Activated CD8-positive, alpha-beta memory T cell treated with anti-CD3 and anti-CD28 coated beads, Interleukin-2, amount 10 ng/mL, durations not matched to agents 7 days and 5 days (primary cell): Measurements from ENCODE around the gene NOLC1. TPM values are rescaled to one million over a fixed set of nuclear protein-coding genes. Genes with fewer than 3 reads are reported as not detected.
A peak's percentile ranks its signal among the peaks of the same experiment; 100 is the strongest.
"Not testable (repeated sequence)": the region's sequence is repeated elsewhere in the genome, so short reads cannot be mapped to it uniquely, and the experiment has no call there.

Experiments
- ATAC-seq: fragments of 150-1000 bp; cut with Tn5 transposase; one replicate; pipeline ENCODE4 v1.10.0; 2021; ENCODE audit warnings: moderate library complexity
- CTCF ChIA-PET: fragments of 350-600 bp; sonication (Branson Sonifier 250); formaldehyde crosslinking; loops from one replicate; lab custom pipeline; 2021; ENCODE audit warnings: antibody characterized with exemption; lab: Charles Lee
- DNase-seq: peaks from one replicate; pipeline ENCODE4 v3.0.0-alpha.2; 2020
- H3K27ac Mint-ChIP-seq: one replicate; pipeline ENCODE4 v1.8.0; 2021; ENCODE audit warnings: mild to moderate bottlenecking, mixed read lengths
- H3K27me3 Mint-ChIP-seq: one replicate; pipeline ENCODE4 v1.8.0; 2021; ENCODE audit warnings: mixed read lengths
- H3K36me3 Mint-ChIP-seq: one replicate; pipeline ENCODE4 v1.8.0; 2021; ENCODE audit warnings: mild to moderate bottlenecking, mixed read lengths
- H3K4me1 Mint-ChIP-seq: one replicate; pipeline ENCODE4 v1.8.0; 2021; ENCODE audit warnings: mixed read lengths
- H3K4me3 Mint-ChIP-seq: one replicate; pipeline ENCODE4 v1.8.0; 2021; ENCODE audit warnings: mild to moderate bottlenecking, moderate library complexity, mixed read lengths
- H3K9me3 Mint-ChIP-seq: one replicate; pipeline ENCODE4 v1.8.0; 2022; ENCODE audit warnings: low read depth, mixed read lengths
- total RNA-seq, 2 experiments: library from RNA; stranded (reverse); gene quantifications; one replicate each; pipeline ENCODE4 v1.2.3, GENCODE V29; 2021

NOLC1 gene
- total RNA-seq, 2 experiments from 2014 or later: 107 to 149 TPM

DNA sequence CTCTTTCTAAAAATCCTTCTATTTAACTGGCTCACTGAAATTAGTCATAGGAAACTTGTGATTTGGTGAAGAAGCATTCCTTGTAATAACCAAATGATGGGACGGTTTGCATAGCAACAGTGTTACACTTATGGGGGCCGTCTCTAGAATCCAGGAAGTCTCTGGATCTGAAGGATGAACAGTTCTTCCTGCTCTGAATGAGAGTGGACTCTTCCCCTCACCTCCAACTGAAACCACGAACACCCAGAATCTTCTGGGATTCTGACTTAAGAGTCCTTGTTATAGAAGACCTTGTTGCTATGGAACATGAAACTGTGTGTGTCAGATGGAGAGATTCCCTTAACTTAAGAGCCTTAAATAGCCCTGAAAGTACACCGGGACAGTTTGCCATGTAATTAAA lies 23.2 kb downstream of the NOLC1 start:
- Mint-ChIP-seq H3K27me3 (peaks cover 12% of the 10 kb centered on the region), H3K4me3 (no peak overlapping the region)
- CTCF ChIA-PET: interaction anchor here (3.5 kb wide), 1 partner anchor 55 kb away, joined by 10 read pairs; no protein-coding TSS in a partner anchor

DNA sequence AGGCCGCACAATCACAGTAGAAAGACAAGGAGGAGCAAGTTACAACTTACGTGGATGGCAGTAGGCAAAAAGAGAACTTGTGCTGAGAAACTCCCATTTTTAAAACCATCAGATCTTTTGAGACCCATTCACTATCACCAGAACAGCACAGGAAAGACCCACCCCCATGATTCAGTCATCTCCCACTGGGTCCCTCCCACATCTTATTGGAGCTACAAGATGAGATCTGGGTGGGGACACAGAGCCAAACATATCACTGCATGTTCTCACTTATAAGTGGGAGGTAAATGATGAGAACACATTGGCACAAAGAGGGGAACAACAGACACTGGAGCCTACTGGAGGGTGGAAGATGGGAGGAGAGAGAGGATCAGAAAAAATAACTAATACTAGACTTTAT lies 32.4 kb downstream of the NOLC1 start:
- peaks cover 13% of the 10 kb centered on the region for H3K9me3 Mint-ChIP-seq
- no peak overlapping the region for H3K4me3 Mint-ChIP-seq
- DNase-seq (no peak), ATAC-seq (no peak)
- peaks cover 14% of the 10 kb centered on the region for H3K4me1 Mint-ChIP-seq
- CTCF ChIA-PET: no interaction called here
- peaks cover 4% of the 10 kb centered on the region for H3K27me3 Mint-ChIP-seq
- H3K27ac Mint-ChIP-seq: no peak overlapping the region
- H3K36me3 Mint-ChIP-seq: peaks cover 9% of the 10 kb centered on the region

More for the DNA sequence above, 23.2 kb downstream of the NOLC1 start:
- peaks cover 2% of the 10 kb centered on the region for H3K4me1 Mint-ChIP-seq
- H3K9me3 Mint-ChIP-seq: no peaks in the 10 kb centered on the region
- DNase-seq: no peak
- H3K27ac Mint-ChIP-seq: no peak overlapping the region
- ATAC-seq: no peak
- H3K36me3 Mint-ChIP-seq: no peaks in the 10 kb centered on the region

DNA sequence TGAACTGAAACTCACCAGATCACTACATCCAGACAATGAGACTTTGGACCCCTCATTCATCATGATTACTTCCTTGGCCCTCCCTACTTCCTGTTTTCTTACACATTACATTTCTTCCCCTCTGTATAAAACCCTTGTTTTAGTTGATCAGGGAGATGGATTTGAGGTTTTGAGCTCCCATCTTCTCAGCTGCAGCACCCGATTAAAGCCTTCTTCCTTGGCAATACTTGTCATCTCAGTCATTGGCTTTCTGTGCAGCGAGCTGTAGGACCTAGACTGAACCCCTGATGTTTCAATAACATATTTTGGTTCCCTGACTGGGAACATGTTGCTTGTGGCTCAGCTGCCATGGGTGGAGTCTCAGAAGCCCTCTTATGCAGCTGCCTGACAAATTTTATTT lies 33.1 kb downstream of the NOLC1 start:
- CTCF ChIA-PET: no interaction called here
- H3K4me1 Mint-ChIP-seq: peaks cover 14% of the 10 kb centered on the region
- H3K4me3 Mint-ChIP-seq: no peak overlapping the region
- no peak for DNase-seq
- no peak for ATAC-seq
- H3K36me3 Mint-ChIP-seq: peaks cover 9% of the 10 kb centered on the region
- no peak overlapping the region for H3K27ac Mint-ChIP-seq
- H3K27me3 Mint-ChIP-seq: peaks cover 4% of the 10 kb centered on the region
- peaks cover 13% of the 10 kb centered on the region for H3K9me3 Mint-ChIP-seq

- Mint-ChIP-seq H3K4me3 (no peak overlapping the region), H3K9me3 (peaks cover 13% of the 10 kb centered on the region), H3K36me3 (peaks cover 9% of the 10 kb centered on the region), H3K27me3 (peaks cover 1% of the 10 kb centered on the region), H3K27ac (no peak overlapping the region), H3K4me1 (peaks cover 14% of the 10 kb centered on the region)
- CTCF ChIA-PET: interaction anchor here (4.6 to 4.8 kb wide), 2 partner anchors 16 to 45 kb away, joined by 31 to 50 read pairs; no protein-coding TSS in a partner anchor
- ATAC-seq: no peak
- no peak for DNase-seq
Measured at GRCh38 chr10:102185811-102186527, 33.8 kb downstream of the NOLC1 start.

- CTCF ChIA-PET: interaction anchor here (0.6 to 4.8 kb wide), 7 partner anchors 18 to 164 kb away, joined by 3 to 50 read pairs (median 4); partner anchors contain the start of gene ELOVL3
- ATAC-seq: no peak
- Mint-ChIP-seq H3K4me3 (no peak overlapping the region), H3K9me3 (peaks cover 26% of the 10 kb centered on the region), H3K4me1 (peaks cover 19% of the 10 kb centered on the region), H3K27me3 (no peaks in the 10 kb centered on the region), H3K27ac (peak overlapping the region; percentile 96), H3K36me3 (peaks cover 20% of the 10 kb centered on the region)
- no peak for DNase-seq
Measured at GRCh38 chr10:102188298-102188940, 36.2 kb downstream of the NOLC1 start.

DNA sequence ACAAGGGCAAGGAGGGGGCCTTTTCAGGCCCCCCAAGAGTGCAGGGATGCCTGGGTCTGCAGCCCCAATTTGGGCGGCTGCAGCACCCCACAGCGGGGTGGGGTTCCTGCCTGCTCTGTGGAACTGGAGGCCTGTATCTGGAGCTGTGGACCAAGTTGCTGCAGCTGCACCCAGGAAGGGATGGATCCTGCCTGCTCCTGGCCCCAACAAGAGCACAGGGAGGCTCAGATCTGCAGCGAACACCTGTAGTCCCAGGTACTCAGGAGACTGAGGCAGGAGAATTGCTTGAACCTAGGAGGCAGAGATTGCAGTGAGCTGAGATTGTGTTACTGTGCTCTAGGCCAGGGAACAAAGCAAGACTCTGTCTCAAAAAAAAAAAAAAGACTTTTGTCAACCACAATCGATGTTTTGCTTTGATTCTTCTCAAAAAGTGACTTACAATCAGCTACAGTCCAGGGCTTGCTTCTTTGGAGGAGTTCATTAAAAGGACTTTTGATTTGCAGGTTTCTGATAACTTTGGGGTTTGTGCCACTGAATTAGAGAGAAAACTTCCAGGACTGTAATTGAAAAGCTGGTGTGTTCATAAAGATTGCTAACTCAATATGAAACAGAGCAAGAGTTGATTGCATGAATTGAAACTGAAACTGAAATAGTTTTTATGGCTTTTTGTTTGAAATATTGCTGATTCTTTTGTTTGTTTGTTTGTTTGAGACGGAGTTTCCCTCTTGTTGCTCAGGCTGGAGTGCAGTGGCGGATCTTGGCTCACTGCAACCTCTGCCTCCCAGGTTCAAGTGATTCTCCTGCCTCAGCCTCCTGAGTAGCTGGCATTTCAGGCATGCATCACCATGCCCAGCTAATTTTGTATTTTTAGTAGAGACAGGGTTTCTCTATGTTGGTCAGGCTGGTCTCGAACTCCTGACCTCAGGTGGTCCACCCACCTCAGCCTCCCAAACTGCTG lies 37.0 kb downstream of the NOLC1 start:
- ATAC-seq: peak; percentile 85
- H3K27me3 Mint-ChIP-seq: not testable (repeated sequence)
- peaks cover 28% of the 10 kb centered on the region for H3K9me3 Mint-ChIP-seq
- peak overlapping the region; percentile 55 for H3K4me3 Mint-ChIP-seq
- CTCF ChIA-PET: interaction anchor here (0.6 to 4.8 kb wide), 9 partner anchors 19 to 315 kb away, joined by 3 to 50 read pairs (median 3); partner anchors contain the start of gene ELOVL3
- peaks cover 20% of the 10 kb centered on the region for H3K4me1 Mint-ChIP-seq
- H3K36me3 Mint-ChIP-seq: peaks cover 19% of the 10 kb centered on the region
- H3K27ac Mint-ChIP-seq: peak overlapping the region; percentile 96
- peak; percentile 48 for DNase-seq

GRCh38 chr10:102191956-102192355 lies 39.8 kb downstream of the NOLC1 start:
- Mint-ChIP-seq H3K27ac (no peak overlapping the region), H3K4me3 (no peak overlapping the region), H3K9me3 (peaks cover 16% of the 10 kb centered on the region), H3K27me3 (peaks cover 2% of the 10 kb centered on the region), H3K36me3 (peaks cover 17% of the 10 kb centered on the region), H3K4me1 (peaks cover 20% of the 10 kb centered on the region)
- CTCF ChIA-PET: no interaction called here
- DNase-seq: no peak
- no peak for ATAC-seq

GRCh38 chr10:102195296-102195870 lies 43.2 kb downstream of the NOLC1 start:
- Mint-ChIP-seq H3K27ac (no peak overlapping the region), H3K9me3 (peaks cover 16% of the 10 kb centered on the region), H3K27me3 (peaks cover 2% of the 10 kb centered on the region), H3K4me3 (no peak overlapping the region), H3K36me3 (peaks cover 13% of the 10 kb centered on the region), H3K4me1 (peaks cover 6% of the 10 kb centered on the region)
- ATAC-seq (no peak), DNase-seq (no peak)
- CTCF ChIA-PET: no interaction called here

DNA sequence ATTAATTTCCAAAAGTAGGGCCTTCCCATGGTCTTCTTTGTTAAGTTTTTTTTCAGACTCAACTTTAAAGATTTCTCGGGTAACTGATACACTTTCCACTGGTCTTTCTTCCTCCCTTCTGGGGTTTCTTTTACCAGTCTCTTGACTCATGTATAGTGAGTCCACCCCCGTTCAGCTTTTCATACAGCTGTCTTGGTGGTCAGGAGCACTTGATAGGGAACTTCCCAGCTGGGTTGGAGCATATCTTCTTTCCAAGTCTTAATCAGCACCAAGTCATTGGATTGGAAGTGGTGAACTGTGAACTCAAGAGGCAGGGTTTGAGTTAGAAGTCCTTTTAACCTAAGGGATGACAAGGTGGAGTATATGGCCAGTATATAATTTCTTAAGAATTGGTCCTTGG lies 44.7 kb downstream of the NOLC1 start:
- Mint-ChIP-seq H3K27ac (no peak overlapping the region), H3K9me3 (peaks cover 10% of the 10 kb centered on the region), H3K4me1 (peaks cover 6% of the 10 kb centered on the region), H3K4me3 (no peak overlapping the region), H3K36me3 (peaks cover 7% of the 10 kb centered on the region), H3K27me3 (peaks cover 6% of the 10 kb centered on the region)
- CTCF ChIA-PET: no interaction called here
- DNase-seq (no peak), ATAC-seq (no peak)

GRCh38 chr10:102198027-102198426 lies 45.8 kb downstream of the NOLC1 start:
- H3K9me3 Mint-ChIP-seq: peaks cover 5% of the 10 kb centered on the region
- ATAC-seq (no peak), DNase-seq (no peak)
- H3K27ac Mint-ChIP-seq: no peak overlapping the region
- H3K27me3 Mint-ChIP-seq: peaks cover 13% of the 10 kb centered on the region
- H3K36me3 Mint-ChIP-seq: peaks cover 5% of the 10 kb centered on the region
- CTCF ChIA-PET: interaction anchor here (1.2 kb wide), 1 partner anchor 73 kb away, joined by 4 read pairs; no protein-coding TSS in a partner anchor
- H3K4me3 Mint-ChIP-seq: no peak overlapping the region
- peaks cover 10% of the 10 kb centered on the region for H3K4me1 Mint-ChIP-seq

- CTCF ChIA-PET: interaction anchor here (1.9 to 2.3 kb wide), 2 partner anchors 28 to 32 kb away, joined by 6 to 13 read pairs; no protein-coding TSS in a partner anchor
- Mint-ChIP-seq H3K9me3 (peaks cover 12% of the 10 kb centered on the region), H3K4me1 (peaks cover 7% of the 10 kb centered on the region), H3K27ac (no peak overlapping the region), H3K36me3 (peaks cover 10% of the 10 kb centered on the region), H3K4me3 (no peak overlapping the region), H3K27me3 (peaks cover 13% of the 10 kb centered on the region)
- no peak for ATAC-seq
- DNase-seq: no peak
Measured at GRCh38 chr10:102200751-102201640, 48.8 kb downstream of the NOLC1 start.

GRCh38 chr10:102202386-102202785 lies 50.2 kb downstream of the NOLC1 start:
- CTCF ChIA-PET: interaction anchor here (1.7 kb wide), 1 partner anchor 27 kb away, joined by 4 read pairs; no protein-coding TSS in a partner anchor
- Mint-ChIP-seq H3K27ac (peak overlapping the region; percentile 25), H3K36me3 (peaks cover 10% of the 10 kb centered on the region), H3K4me1 (peaks cover 7% of the 10 kb centered on the region), H3K4me3 (no peak overlapping the region), H3K9me3 (peaks cover 12% of the 10 kb centered on the region), H3K27me3 (peaks cover 11% of the 10 kb centered on the region)
- DNase-seq (no peak), ATAC-seq (no peak)
